Panc1 (cell line): ENCODE data around the gene SIAH1. TPM values are rescaled to one million over a fixed set of nuclear protein-coding genes. Genes with fewer than 3 reads are reported as not detected.
"Not testable (repeated sequence)": the region's sequence is repeated elsewhere in the genome, so short reads cannot be mapped to it uniquely, and the experiment has no call there.

Source experiments
- ATAC-seq: fragments of 200-7000 bp; cut with Tn5 transposase; 2 replicates; pipeline ENCODE4 v1.9.1; 2020; ENCODE audit warnings: mild to moderate bottlenecking, moderate library complexity
- BruUV-seq: library from RNA; stranded (reverse); fragments of 400-500 nt; replicated peaks from 2 replicates; lab custom pipeline; 2021; lab: Mats Ljungman, UMichigan
- CTCF ChIA-PET: fragments of 300-600 bp; sonication (Branson Sonifier 250); formaldehyde crosslinking; loops from one replicate; lab custom pipeline; 2022; ENCODE audit warnings: antibody characterized with exemption; lab: Charles Lee
- POLR2A ChIA-PET: fragments of 300-600 bp; sonication (Branson Sonifier 250); formaldehyde crosslinking; loops from one replicate; lab custom pipeline; 2022; ENCODE audit warnings: antibody characterized with exemption; lab: Charles Lee
- DNase-seq: peaks from one replicate; pipeline ENCODE4 v3.0.0-alpha.2; 2010; ENCODE audit warnings: low read depth, low spot score
- H3K27ac ChIP-seq: 2 replicates; pipeline ENCODE4 v1.5.1; 2011; ENCODE audit warnings: mild to moderate bottlenecking, low read length, inconsistent platforms
- H3K27me3 ChIP-seq: fragments of 200-500 bp; sonication (Bioruptor generic); 2 replicates; pipeline ENCODE4 v1.6.0; 2014; ENCODE audit warnings: low read length, inconsistent platforms; ENCODE audit not compliant: control insufficient read depth, insufficient read depth
- H3K36me3 ChIP-seq: fragments of 200-500 bp; sonication (Bioruptor generic); 2 replicates; pipeline ENCODE4 v1.5.1; 2014; ENCODE audit warnings: inconsistent platforms, mild to moderate bottlenecking, low read length, moderate library complexity; ENCODE audit not compliant: control insufficient read depth, insufficient read depth
- H3K4me1 ChIP-seq: 2 replicates; pipeline ENCODE4 v1.5.1; 2011; ENCODE audit warnings: inconsistent platforms, mild to moderate bottlenecking, low read length, moderate library complexity; ENCODE audit not compliant: control insufficient read depth, insufficient read depth
- H3K4me3 ChIP-seq, 2 experiments: 2 replicates each; pipeline ENCODE4 v1.5.1; 2011 to 2012; ENCODE audit warnings: low read depth in 2 of 2, low read length in 2 of 2, mild to moderate bottlenecking in 2 of 2, inconsistent platforms in 1 of 2, moderate library complexity in 1 of 2
- H3K9me3 ChIP-seq: fragments of 200-500 bp; sonication (Bioruptor generic); 2 replicates; pipeline ENCODE4 v1.5.1; 2014; ENCODE audit warnings: low read depth, mild to moderate bottlenecking, inconsistent platforms, low read length, moderate library complexity; ENCODE audit not compliant: control insufficient read depth, insufficient read depth
- POLR2AphosphoS5 ChIP-seq: IDR thresholded peaks from 2 replicates; pipeline ENCODE4 v1.6.1; 2012; ENCODE audit warnings: mild to moderate bottlenecking, low read depth, low read length, moderate library complexity
- SIN3A ChIP-seq: IDR thresholded peaks from 2 replicates; pipeline ENCODE4 v1.6.1; 2012; ENCODE audit warnings: low read depth, mild to moderate bottlenecking, low read length, moderate library complexity, borderline replicate concordance; ENCODE audit not compliant: insufficient read depth
- TCF7L2 ChIP-seq: IDR thresholded peaks from 2 replicates; pipeline ENCODE4 v1.6.1; 2011; ENCODE audit warnings: mild to moderate bottlenecking, low read depth, low read length, inconsistent platforms
- in situ Hi-C: cut with HindIII; loops from 2 replicates; pipeline ENCODE4 v1.10.0; 2016; ENCODE audit warnings: low sequenced_read_pairs, low pct_unique_long_range_greater_than_20kb
- intact Hi-C: fragments of 100-400 bp; cut with micrococcal nuclease; formaldehyde crosslinking; loops from one replicate; pipeline ENCODE4 v1.10.0; 2022; ENCODE audit not compliant: unreplicated experiment
- total RNA-seq: library from RNA; stranded (reverse); gene quantifications from one replicate; pipeline ENCODE4 v1.2.1, GENCODE V29; 2021; ENCODE audit not compliant: unreplicated experiment
- TF ChIP-seq, protein P1 (sequence below), 2 experiments: IDR thresholded peaks; 2 replicates each; pipeline ENCODE4 v1.6.1; 2011 to 2012; ENCODE audit warnings: low read depth in 2 of 2, control low read depth in 1 of 2, low read length in 1 of 2, mild to moderate bottlenecking in 1 of 2, moderate library complexity in 1 of 2; ENCODE audit not compliant: insufficient read depth in 1 of 2
- TF ChIP-seq, protein P2 (sequence below): fragments of 450-650 bp; IDR thresholded peaks from 2 replicates; pipeline ENCODE4 v1.5.1; 2017; ENCODE audit warnings: mild to moderate bottlenecking

SIAH1 gene
- total RNA-seq, 1 experiment from 2014 or later: 18.8 TPM

DNA sequence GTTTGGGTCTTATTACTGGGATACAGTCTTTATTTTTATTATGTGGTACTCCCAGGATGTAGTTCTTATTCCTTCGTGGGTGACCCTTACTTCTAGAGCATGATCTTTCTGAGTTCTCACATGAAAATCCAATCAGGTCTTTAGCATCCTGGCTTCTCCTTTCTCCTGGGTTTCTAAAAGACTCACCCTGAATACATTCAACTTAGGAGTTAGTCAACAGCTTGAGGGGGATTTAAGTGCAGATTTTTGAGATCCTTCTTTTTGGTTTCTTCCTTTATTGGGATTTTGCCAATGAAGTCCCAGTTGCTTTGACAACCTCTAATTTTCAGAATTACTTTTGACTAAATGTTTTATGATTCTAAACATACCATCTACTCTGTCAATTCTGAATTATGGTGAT is 68.2 kb downstream of the SIAH1 start:
- in situ Hi-C loops: no loop called here
- BruUV-seq: no TSS peak

DNA sequence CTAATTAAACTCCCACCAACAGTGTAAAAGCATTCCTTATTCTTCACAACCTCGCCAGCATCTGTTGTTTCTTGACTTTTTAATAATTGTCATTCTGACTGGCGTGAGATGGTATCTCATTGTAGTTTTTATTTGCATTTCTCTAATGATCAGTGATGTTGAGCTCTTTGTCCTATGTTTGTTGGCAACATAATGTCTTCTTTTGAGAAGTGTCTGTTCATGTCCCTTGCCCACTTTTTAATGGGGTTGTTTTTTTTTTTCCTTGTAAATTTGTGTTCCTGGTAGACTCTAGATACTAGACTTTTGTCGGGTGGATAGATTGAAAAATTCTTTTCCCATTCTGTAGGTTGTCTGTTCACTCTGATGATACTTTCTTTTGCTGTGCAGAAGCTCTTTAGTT is 71.3 kb downstream of the SIAH1 start:
- H3K9me3 ChIP-seq, ATAC-seq, DNase-seq, H3K36me3 ChIP-seq, CTCF ChIA-PET, intact Hi-C loops, POLR2A ChIA-PET, H3K27ac ChIP-seq, in situ Hi-C loops, H3K4me1 ChIP-seq, H3K4me3 ChIP-seq, BruUV-seq, H3K27me3 ChIP-seq: not testable (repeated sequence)

More for the DNA sequence above, 68.2 kb downstream of the SIAH1 start:
- H3K4me3 ChIP-seq: no peak overlapping the region
- H3K4me1 ChIP-seq: no peaks in the 10 kb centered on the region
- no peak for TF ChIP-seq SIN3A
- no peak for TF ChIP-seq POLR2AphosphoS5
- DNase-seq (no peak), ATAC-seq (no peak)
- POLR2A ChIA-PET: no interaction called here
- CTCF ChIA-PET: no interaction called here
- no peaks in the 10 kb centered on the region for H3K36me3 ChIP-seq
- intact Hi-C loops: no loop called here
- no peak overlapping the region for H3K27ac ChIP-seq
- H3K27me3 ChIP-seq: no peaks in the 10 kb centered on the region
- no peaks in the 10 kb centered on the region for H3K9me3 ChIP-seq

DNA sequence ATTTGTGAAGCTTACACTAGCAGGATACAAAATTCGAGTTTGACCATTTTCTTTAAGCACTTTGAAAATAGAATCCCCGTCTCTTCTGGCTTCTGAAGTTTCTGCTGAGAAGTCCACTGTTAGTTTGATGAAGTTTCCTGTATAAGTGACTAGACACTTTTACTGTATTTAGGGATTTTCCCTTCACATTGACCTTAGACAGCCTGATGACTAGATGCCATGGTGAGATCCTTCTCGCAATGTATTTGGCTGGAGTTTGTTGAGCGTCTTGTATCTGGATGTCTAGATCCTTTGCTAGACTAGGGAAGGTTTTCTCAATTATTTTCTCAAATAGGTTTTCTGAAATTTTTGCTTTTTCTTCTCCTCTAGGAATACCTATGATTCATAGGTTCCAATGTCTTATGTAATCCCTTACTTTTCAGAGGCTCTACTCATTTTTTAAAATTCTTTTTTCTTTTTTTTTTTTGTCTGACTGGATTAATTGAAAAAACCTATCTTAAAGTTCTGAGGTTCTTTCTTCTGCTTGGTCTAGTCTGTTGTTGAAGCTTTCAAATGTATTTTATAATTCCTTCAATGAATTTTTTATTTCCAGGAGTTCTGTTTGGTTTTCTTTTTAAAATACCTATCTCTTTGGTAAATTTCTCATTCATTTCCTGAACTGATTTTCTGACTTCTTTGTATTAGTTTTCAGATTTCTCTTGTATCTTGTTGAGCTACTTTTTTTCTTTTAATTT is 74.1 kb downstream of the SIAH1 start:
- H3K4me1 ChIP-seq: no peaks in the 10 kb centered on the region
- intact Hi-C loops: no loop called here
- ChIA-PET CTCF (no interaction called here), POLR2A (no interaction called here)
- H3K4me3 ChIP-seq: no peak overlapping the region
- in situ Hi-C loops: no loop called here
- TF ChIP-seq TCF7L2: no peak
- TF ChIP-seq SIN3A: no peak
- TF ChIP-seq, protein P1, sequence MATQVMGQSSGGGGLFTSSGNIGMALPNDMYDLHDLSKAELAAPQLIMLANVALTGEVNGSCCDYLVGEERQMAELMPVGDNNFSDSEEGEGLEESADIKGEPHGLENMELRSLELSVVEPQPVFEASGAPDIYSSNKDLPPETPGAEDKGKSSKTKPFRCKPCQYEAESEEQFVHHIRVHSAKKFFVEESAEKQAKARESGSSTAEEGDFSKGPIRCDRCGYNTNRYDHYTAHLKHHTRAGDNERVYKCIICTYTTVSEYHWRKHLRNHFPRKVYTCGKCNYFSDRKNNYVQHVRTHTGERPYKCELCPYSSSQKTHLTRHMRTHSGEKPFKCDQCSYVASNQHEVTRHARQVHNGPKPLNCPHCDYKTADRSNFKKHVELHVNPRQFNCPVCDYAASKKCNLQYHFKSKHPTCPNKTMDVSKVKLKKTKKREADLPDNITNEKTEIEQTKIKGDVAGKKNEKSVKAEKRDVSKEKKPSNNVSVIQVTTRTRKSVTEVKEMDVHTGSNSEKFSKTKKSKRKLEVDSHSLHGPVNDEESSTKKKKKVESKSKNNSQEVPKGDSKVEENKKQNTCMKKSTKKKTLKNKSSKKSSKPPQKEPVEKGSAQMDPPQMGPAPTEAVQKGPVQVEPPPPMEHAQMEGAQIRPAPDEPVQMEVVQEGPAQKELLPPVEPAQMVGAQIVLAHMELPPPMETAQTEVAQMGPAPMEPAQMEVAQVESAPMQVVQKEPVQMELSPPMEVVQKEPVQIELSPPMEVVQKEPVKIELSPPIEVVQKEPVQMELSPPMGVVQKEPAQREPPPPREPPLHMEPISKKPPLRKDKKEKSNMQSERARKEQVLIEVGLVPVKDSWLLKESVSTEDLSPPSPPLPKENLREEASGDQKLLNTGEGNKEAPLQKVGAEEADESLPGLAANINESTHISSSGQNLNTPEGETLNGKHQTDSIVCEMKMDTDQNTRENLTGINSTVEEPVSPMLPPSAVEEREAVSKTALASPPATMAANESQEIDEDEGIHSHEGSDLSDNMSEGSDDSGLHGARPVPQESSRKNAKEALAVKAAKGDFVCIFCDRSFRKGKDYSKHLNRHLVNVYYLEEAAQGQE (IDR thresholded peaks at IDR 0.05; ENCODE audit: insufficient read depth in 1 of 2, low read depth in 2 of 2, low read length in 1 of 2): no peak
- TF ChIP-seq POLR2AphosphoS5: no peak
- TF ChIP-seq, protein P2, sequence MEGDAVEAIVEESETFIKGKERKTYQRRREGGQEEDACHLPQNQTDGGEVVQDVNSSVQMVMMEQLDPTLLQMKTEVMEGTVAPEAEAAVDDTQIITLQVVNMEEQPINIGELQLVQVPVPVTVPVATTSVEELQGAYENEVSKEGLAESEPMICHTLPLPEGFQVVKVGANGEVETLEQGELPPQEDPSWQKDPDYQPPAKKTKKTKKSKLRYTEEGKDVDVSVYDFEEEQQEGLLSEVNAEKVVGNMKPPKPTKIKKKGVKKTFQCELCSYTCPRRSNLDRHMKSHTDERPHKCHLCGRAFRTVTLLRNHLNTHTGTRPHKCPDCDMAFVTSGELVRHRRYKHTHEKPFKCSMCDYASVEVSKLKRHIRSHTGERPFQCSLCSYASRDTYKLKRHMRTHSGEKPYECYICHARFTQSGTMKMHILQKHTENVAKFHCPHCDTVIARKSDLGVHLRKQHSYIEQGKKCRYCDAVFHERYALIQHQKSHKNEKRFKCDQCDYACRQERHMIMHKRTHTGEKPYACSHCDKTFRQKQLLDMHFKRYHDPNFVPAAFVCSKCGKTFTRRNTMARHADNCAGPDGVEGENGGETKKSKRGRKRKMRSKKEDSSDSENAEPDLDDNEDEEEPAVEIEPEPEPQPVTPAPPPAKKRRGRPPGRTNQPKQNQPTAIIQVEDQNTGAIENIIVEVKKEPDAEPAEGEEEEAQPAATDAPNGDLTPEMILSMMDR: no peak
- no peak overlapping the region for H3K27ac ChIP-seq
- BruUV-seq: no TSS peak
- no peaks in the 10 kb centered on the region for H3K27me3 ChIP-seq
- ATAC-seq (no peak), DNase-seq (no peak)
- H3K36me3 ChIP-seq: no peaks in the 10 kb centered on the region
- H3K9me3 ChIP-seq: peaks cover 6% of the 10 kb centered on the region; the same call in 1 of the 2 replicates

Other genes starting within 250 kb of the SIAH1 start
- gene ABCC12, start 229.4 kb downstream of the SIAH1 start, total RNA-seq: not detected
- 22.9 TPM for gene LONP2, start 141.1 kb downstream of the SIAH1 start, total RNA-seq
- not detected for gene ABCC11, start 137.9 kb downstream of the SIAH1 start, total RNA-seq
- 17.0 TPM for gene N4BP1, start 224.8 kb upstream of the SIAH1 start, total RNA-seq